ENCODE measurements around the gene ACAP2. TPM values are rescaled to one million over a fixed set of nuclear protein-coding genes. Genes with fewer than 3 reads are reported as not detected.

The ACAP2 gene
- total and polyA plus RNA-seq, 4 donors, result 4.5 to 28.5 (median 23.3) TPM

GRCh38 chr3:195307711-195308110 is 135.1 kb downstream of the ACAP2 start:
- H3K27ac ChIP-seq (ENCODE audit: low read depth in 1 of 2, low read length in 2 of 2), result no peak overlapping the region
- no peaks in the 10 kb centered on the region for H3K27me3 ChIP-seq (ENCODE audit: control insufficient read depth in 4 of 4, insufficient read depth in 4 of 4, low read length in 3 of 4)
- peaks cover 0 to 7% (median 3%) of the 10 kb centered on the region in 4 donors for H3K36me3 ChIP-seq (ENCODE audit: control insufficient read depth in 4 of 4, insufficient read depth in 3 of 4, low read depth in 1 of 4, low read length in 3 of 4)
- no peak for DNase-seq (ENCODE audit: low spot score)
- no peak overlapping the region for H3K4me3 ChIP-seq (ENCODE audit: low read depth in 1 of 3, low read length in 3 of 3)
- H3K4me1 ChIP-seq (ENCODE audit: control insufficient read depth in 4 of 4, insufficient read depth in 4 of 4, low read length in 3 of 4), result no peaks in the 10 kb centered on the region
- TF ChIP-seq TAF1 (conservative IDR thresholded peaks at IDR 0.05), result no peak
- TF ChIP-seq GABPA (IDR thresholded peaks at IDR 0.05 in 1 of 2, conservative IDR thresholded peaks at IDR 0.05 in 1 of 2), result no peak
- no peak for TF ChIP-seq SP1 (IDR thresholded peaks at IDR 0.05)
- TF ChIP-seq, protein P1, sequence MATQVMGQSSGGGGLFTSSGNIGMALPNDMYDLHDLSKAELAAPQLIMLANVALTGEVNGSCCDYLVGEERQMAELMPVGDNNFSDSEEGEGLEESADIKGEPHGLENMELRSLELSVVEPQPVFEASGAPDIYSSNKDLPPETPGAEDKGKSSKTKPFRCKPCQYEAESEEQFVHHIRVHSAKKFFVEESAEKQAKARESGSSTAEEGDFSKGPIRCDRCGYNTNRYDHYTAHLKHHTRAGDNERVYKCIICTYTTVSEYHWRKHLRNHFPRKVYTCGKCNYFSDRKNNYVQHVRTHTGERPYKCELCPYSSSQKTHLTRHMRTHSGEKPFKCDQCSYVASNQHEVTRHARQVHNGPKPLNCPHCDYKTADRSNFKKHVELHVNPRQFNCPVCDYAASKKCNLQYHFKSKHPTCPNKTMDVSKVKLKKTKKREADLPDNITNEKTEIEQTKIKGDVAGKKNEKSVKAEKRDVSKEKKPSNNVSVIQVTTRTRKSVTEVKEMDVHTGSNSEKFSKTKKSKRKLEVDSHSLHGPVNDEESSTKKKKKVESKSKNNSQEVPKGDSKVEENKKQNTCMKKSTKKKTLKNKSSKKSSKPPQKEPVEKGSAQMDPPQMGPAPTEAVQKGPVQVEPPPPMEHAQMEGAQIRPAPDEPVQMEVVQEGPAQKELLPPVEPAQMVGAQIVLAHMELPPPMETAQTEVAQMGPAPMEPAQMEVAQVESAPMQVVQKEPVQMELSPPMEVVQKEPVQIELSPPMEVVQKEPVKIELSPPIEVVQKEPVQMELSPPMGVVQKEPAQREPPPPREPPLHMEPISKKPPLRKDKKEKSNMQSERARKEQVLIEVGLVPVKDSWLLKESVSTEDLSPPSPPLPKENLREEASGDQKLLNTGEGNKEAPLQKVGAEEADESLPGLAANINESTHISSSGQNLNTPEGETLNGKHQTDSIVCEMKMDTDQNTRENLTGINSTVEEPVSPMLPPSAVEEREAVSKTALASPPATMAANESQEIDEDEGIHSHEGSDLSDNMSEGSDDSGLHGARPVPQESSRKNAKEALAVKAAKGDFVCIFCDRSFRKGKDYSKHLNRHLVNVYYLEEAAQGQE (IDR thresholded peaks at IDR 0.05), result no peak
- TF ChIP-seq RXRA (IDR thresholded peaks at IDR 0.05), result no peak
- TF ChIP-seq FOXA1 (IDR thresholded peaks at IDR 0.05), result no peak
- no peak for TF ChIP-seq HNF4A (conservative IDR thresholded peaks at IDR 0.05)
- no peak for TF ChIP-seq NR2F2 (IDR thresholded peaks at IDR 0.05)
- TF ChIP-seq JUND (IDR thresholded peaks at IDR 0.05), result no peak
- TF ChIP-seq ZBTB33 (IDR thresholded peaks at IDR 0.05), result no peak
- H3K9ac ChIP-seq (ENCODE audit: low read depth in 1 of 2, low read length in 2 of 2), result no peak overlapping the region
- H3K9me3 ChIP-seq (ENCODE audit: control insufficient read depth in 4 of 4, low read length in 3 of 4), result no peaks in the 10 kb centered on the region

GRCh38 chr3:195306369-195306768 is 136.5 kb downstream of the ACAP2 start:
- H3K36me3 ChIP-seq (ENCODE audit: control insufficient read depth in 4 of 4, insufficient read depth in 3 of 4, low read depth in 1 of 4, low read length in 3 of 4), result peaks cover 0 to 15% (median 6%) of the 10 kb centered on the region in 4 donors
- H3K9ac ChIP-seq (ENCODE audit: low read depth in 1 of 2, low read length in 2 of 2), result no peak overlapping the region
- TF ChIP-seq, protein P1 (IDR thresholded peaks at IDR 0.05), result no peak
- TF ChIP-seq HNF4G (IDR thresholded peaks at IDR 0.05) (no peak), FOXA1 (IDR thresholded peaks at IDR 0.05) (no peak), GABPA (IDR thresholded peaks at IDR 0.05 in 1 of 2, conservative IDR thresholded peaks at IDR 0.05 in 1 of 2) (no peak), ZBTB33 (IDR thresholded peaks at IDR 0.05) (no peak), RAD21 (IDR thresholded peaks at IDR 0.05) (no peak), JUND (IDR thresholded peaks at IDR 0.05) (no peak), HNF4A (conservative IDR thresholded peaks at IDR 0.05) (no peak), RXRA (IDR thresholded peaks at IDR 0.05) (no peak), TAF1 (conservative IDR thresholded peaks at IDR 0.05) (no peak), NR2F2 (IDR thresholded peaks at IDR 0.05) (no peak), FOXA2 (IDR thresholded peaks at IDR 0.05) (no peak)
- TF ChIP-seq, protein P2, sequence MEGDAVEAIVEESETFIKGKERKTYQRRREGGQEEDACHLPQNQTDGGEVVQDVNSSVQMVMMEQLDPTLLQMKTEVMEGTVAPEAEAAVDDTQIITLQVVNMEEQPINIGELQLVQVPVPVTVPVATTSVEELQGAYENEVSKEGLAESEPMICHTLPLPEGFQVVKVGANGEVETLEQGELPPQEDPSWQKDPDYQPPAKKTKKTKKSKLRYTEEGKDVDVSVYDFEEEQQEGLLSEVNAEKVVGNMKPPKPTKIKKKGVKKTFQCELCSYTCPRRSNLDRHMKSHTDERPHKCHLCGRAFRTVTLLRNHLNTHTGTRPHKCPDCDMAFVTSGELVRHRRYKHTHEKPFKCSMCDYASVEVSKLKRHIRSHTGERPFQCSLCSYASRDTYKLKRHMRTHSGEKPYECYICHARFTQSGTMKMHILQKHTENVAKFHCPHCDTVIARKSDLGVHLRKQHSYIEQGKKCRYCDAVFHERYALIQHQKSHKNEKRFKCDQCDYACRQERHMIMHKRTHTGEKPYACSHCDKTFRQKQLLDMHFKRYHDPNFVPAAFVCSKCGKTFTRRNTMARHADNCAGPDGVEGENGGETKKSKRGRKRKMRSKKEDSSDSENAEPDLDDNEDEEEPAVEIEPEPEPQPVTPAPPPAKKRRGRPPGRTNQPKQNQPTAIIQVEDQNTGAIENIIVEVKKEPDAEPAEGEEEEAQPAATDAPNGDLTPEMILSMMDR (IDR thresholded peaks at IDR 0.05; ENCODE audit: low read depth, low read length, missing input control), result no peak
- TF ChIP-seq, protein P3, sequence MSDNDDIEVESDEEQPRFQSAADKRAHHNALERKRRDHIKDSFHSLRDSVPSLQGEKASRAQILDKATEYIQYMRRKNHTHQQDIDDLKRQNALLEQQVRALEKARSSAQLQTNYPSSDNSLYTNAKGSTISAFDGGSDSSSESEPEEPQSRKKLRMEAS (IDR thresholded peaks at IDR 0.05), result no peak
- TF ChIP-seq, protein P4, sequence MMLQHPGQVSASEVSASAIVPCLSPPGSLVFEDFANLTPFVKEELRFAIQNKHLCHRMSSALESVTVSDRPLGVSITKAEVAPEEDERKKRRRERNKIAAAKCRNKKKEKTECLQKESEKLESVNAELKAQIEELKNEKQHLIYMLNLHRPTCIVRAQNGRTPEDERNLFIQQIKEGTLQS (IDR thresholded peaks at IDR 0.05), result no peak
- H3K27ac ChIP-seq (ENCODE audit: low read depth in 1 of 2, low read length in 2 of 2), result no peak overlapping the region
- no peaks in the 10 kb centered on the region for H3K9me3 ChIP-seq (ENCODE audit: control insufficient read depth in 4 of 4, low read length in 3 of 4)
- H3K4me3 ChIP-seq (ENCODE audit: low read depth in 1 of 3, low read length in 3 of 3), result no peak overlapping the region
- 96% methylated on average over 4 of the region's 4 CpGs for WGBS
- no peaks in the 10 kb centered on the region for H3K27me3 ChIP-seq (ENCODE audit: control insufficient read depth in 4 of 4, insufficient read depth in 4 of 4, low read length in 3 of 4)
- no peak for DNase-seq (ENCODE audit: low spot score)
- H3K4me1 ChIP-seq (ENCODE audit: control insufficient read depth in 4 of 4, insufficient read depth in 4 of 4, low read length in 3 of 4), result no peaks in the 10 kb centered on the region

Measured in liver (tissue), 9 donors.